SKM-1 (cell line): ENCODE measurements around the gene SLC8A1.

Experiments used
- DNase-seq: peaks from one replicate; lab custom pipeline; 2025; ENCODE audit not compliant: unreplicated experiment; lab: John Stamatoyannopoulos, UW

Gene SLC8A1

DNA sequence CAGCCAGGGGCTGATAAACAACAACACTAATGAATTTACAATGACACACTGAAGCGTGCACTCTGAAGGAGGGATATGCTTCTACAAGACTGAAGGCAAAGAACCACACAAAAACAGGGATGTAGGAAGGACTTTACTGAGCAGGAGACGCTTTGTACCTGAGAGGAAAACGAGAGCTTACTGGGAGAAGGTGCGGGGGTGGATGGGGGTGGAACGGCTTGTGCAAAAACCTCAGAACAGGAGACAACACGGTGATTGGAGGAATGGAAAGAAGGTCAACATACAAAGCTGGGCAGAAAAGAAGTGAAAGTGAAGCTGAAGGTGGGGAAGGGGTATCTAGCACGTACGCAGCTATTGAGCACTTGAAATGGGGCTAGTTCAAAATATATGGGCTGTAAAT, 93.1 kb downstream of the SLC8A1 start:
- DNase-seq, result no peak

DNA sequence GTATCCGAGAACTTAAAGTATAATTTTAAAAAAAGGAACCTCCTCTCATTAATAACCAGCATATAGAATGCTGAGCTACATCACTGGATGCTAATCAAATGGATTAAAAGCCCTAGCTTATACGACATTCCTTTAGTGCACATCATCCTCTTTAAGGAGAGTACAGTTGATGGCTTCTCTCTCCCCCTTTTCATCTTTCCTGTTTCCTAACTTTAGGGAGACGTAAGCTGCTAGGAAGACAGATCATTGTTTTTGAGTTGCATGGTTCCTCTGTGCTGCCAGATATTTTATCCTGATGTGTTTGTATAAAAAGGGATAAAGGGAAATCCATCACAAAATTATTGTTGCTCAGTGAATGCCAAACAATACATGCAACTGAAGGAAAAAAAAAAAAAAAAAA, 94.2 kb downstream of the SLC8A1 start:
- no peak for DNase-seq

DNA sequence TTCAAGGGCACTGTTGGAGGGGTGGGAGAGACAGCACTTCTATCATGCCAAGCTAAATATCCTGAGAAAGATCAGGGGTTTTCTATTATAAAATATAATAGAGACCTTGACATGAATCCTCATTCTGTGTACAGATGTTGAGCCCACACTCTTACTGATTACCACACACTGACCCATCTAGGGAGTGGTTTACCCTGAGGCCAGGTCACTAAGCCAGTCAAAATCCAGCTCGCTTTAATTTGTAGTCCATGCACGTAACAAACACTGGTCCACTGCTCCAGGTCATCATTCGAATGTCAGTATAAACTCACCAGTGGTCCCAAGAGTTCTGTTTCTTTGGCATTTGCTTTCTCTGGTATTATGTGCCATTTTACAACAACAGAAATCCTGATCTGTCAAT, 96.4 kb downstream of the SLC8A1 start:
- no peak for DNase-seq

DNA sequence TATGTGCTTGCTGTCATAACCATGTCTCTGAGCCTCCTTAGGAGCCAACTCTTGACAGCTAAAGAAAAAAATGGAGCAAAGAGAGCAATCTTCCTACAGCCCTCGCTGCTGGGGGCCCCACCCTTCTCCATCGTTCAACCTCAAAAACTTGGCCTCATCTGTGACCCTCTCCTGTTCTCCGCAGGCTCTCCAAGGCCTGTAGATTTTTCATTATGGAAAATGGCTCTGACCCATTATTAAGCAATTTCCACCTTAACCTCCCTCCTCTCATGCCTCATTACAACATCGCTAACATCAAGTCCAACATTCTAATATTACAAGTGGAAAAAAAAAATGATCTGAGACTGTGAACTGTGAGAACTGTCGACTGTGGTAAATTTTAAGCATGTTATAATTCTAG, 98.7 kb downstream of the SLC8A1 start:
- DNase-seq, result no peak

DNA sequence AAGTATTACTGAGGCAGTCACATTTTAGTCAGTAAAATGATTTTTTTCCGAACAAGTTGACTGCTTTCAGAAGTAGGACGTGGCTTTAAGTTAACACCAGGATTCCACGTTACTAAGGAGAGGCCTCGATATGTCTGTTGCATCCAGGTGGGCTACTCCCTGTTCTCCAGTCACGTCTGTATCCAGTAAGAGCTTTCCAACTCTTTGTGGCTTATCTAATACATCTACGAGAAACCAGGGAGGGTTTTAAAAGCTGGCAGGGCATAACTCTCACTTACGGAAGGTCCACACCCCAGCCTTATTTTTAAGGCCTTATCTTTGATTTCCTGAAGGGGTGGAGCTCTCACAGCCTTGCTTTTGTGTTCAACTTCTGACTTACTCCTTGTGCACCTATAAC, 99.2 kb downstream of the SLC8A1 start:
- DNase-seq, result no peak

DNA sequence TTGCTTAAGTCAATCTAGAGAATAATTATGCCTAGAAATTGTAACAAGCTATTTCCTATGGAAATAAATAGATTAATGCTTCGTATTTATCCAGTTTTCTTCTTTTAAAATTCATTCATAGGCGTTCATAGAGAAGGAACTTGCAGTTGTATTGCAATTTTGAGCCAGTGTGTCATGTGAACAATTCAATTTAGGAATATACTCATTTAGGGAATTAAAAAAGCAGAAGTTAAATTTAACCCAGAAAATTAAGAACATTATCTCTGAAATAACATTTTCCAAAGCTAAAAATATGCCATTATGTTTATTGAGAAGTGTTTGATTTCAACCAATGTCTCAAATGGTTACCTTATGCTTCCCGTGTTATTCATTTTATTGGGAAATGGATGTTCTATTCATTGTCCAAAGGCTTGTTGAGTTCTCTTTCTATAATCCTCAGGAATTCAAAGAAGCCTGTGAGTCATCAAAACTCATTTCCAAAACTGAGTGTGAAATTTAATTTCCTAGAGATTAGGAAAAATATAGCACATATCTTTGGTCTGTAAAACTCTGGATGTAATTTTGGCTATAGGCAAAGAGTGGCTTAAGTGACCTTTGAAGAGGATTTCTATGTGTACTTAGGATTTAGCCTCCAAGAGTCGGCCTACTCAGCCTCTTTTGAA, 99.7 kb downstream of the SLC8A1 start:
- DNase-seq, result no peak

DNA sequence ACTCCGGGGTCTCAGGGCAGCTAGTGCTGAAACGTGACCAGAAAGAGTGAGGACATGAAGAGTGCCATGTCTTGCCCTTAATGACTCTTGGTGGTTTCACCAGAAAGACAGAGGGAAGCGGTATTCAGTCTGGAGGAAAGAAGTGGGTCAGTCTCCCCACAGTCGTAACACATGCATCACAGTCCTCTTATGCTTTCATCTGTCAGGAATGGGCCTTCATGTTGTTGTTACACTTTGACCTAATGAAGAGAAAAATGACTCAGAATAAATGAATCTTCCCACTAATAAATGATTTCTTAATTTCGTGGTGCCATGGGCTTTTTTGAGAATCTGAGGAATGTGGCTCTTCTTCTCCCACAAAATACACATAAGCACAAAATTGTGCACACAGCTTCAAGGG, 103.2 kb downstream of the SLC8A1 start:
- no peak for DNase-seq

DNA sequence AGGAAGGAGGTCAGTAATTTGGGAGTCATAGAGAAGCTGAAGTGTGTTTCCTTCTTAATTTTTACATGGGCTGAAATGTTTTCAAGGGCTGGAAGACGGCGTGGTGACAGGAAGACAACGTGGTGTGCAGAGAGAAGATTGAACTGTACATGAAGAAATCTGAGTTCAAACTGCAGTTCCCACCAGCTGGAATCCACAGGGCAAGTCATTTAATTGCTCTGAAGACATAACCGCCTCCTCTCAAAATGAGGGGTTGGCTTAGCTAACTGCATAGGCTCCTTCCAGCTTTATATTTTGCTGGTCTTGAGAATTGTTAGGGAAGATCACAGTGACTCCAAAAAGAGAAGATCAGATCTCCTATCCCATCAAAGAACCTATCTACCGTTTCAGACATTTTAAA, 103.9 kb downstream of the SLC8A1 start:
- no peak for DNase-seq

DNA sequence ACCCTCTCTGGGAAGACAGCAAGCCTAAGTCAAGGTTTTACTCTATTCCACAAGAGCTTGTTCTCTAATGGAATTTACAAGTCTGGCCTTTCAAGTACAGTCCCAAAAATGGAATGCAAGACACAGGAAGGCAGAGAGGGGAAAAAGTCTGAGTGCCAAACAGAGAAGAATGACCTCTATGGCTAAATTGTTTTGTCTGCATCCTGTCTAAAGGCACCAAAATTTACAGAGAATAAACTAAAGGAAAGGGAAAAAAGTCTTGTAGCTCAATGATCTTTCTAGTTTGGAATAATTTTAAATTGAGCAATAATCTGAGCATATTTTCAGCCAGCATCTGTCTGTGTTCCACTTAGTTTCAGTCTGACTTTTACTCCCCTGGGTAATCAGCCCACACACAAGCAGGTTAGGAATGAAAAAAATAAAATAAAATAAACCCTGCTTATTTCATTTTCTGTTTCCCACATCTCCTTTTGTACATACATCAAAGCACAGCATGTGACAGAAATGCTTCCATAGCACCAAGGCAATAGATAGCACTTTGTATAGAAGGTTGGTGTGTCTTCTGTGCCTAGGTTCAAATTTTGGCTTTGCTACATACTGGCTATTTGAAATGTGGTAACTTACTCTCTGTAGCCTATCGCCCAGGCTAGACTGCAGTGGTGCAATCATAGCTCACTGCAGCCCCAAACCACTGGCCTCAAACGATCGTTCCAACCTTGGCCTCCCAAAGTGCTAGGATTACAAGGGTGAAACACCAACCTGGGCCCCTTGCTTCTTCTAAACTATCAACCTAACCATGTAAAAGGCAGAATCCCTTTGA, 105.1 kb downstream of the SLC8A1 start:
- no peak for DNase-seq

DNA sequence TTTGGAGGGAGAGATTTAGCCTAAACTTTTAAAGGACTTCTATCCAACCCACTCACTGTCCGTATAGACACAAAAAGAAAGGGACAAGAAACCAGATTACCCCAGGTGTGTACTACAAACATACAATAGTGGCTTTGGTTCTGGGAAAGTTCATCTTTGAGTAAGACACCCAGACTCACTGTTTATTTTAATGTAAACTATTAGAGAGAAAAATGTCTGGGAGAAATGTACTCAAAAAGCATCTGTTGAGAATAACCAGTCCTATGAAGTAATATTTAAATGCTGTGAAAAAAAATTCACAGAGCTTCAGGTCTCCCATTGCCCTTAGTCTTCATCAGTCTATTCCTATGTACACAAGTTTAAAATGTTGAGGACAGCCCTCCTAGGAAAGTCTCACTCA, 107.5 kb downstream of the SLC8A1 start:
- DNase-seq, result no peak

DNA sequence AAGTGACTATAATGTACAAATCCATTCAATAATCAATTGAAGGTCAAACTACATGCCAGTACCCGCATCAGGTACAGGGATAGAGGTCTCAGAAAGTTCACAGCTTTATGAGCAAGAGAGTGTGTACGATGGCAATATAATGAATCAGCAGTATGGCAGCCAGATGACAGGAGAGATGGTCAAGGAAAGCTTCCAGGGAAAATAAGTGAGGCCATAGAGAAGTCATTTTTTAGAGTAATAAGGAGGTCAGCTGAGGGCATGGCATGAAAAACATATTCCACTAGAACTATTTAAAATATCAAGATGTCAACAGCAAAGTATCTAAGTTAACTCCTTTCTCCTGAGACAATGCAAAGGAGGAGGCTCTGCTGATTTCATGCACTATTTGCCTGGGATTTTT, 108.0 kb downstream of the SLC8A1 start:
- DNase-seq, result no peak

DNA sequence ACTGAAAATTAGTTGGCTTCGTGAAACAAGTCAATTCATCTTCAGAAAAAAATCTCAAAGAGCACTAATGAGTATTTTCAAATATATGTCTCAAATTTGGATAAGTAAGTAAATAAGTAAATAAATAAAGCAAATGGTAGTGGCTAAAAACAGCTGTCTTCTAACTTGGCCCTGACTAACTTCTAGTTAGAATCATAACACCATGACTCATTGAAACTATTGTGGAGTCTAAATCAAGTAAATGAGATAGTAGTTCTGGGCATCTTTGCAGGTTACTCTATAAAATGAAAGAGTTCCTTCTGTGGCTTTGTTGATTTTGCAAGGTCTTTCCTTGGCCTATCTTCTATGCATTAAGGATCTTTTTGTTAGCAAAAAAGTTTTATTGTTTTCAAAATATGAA, 110.7 kb downstream of the SLC8A1 start:
- no peak for DNase-seq

DNA sequence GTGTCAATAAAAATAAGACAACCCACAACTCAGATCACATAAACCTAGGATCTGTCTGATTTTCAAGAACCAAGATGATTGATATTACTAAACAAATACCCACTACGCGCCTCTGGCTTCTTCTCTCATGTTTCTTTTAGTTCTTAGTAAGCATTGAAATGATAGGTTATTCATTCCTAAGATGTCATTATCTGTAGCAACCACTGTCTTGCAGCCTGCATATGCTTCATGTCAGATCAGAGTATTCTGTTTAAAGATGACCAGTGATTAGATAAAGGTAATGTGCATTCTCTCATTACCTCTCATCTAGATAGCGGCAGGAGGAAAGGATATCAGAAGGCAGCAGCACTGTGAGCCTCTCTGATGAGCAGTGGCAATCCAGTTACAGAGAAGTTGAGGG, 112.9 kb downstream of the SLC8A1 start:
- no peak for DNase-seq

DNA sequence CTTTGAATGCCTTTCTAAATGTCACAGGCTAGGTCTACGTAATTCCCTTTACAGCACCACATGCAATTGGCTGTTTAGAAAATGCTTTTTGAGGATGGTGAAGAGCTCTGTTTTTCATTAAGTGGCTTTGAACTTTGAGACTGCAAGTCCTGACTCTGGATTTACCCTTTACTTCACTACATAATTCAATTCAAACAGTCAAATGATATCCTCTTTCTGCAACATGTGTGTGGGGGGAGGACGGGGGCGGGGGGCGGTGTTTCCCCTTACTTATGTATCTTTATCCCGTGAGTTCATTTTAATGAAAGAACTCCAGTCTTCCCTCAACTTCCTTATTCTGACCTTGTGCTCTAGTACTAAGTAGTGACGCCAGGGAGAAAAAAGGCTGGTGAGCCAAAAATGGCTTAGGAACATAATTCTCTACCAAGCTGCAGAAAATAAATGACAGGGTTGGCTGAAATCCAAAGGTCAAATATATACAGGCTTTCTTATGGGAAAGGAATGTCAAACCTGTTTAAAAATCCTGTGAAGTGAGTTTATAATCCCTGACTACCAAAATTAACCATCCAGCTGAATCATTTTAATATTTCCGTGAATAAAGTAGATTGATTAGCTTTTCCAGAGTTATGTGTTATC, 119.6 kb downstream of the SLC8A1 start:
- DNase-seq, result no peak

DNA sequence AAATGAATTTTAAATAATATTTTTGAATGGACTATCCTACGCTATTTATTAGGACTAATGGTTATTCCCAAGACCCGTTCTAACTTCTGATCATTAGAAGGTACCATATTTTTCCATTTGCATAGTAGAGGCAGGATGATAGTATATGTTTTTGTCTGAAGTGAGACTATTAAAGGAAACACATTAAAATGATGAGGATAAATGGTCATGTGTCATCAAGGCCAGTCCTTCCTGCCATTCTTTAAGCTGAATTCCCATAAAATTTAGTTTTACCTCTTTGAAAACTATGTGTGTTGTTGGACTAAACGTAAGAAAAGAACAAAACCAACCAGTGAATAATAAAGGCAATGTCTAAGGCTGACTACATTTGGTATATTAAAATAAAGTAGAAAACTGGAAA, 121.8 kb downstream of the SLC8A1 start:
- DNase-seq, result no peak

DNA sequence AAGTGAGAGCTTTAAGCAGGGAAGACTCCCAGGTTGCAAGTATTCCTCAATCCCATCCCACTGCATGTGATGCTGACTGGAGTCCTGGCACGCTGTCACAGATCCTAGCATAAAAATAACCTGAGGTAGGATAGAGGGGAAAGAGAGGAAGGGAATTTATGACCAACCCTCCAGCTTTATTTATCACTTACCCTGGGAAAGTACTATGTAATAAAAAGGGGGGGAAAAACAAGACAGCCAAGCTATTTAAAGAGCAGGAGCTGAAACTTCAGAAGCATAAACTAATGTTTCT, 122.2 kb downstream of the SLC8A1 start:
- DNase-seq, result no peak

DNA sequence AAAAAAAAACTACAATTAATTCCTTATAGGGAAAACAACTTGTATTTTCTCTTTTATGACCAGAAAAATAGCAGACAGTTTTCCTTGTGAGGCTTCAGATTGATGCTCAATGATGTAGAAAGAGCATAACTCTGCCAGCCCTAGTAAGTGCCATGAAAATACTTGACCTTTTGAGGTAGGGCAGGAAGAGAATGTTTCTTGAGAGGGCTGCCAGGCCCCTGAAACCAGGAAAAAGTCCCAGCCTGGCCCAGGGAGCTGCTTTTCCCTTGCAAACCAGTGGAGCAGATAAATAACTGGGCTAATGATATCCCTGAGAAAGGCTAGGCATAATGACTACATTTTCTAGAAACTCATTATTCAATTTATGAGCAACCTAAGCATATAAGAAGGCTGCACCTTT, 126.8 kb downstream of the SLC8A1 start:
- DNase-seq, result no peak

DNA sequence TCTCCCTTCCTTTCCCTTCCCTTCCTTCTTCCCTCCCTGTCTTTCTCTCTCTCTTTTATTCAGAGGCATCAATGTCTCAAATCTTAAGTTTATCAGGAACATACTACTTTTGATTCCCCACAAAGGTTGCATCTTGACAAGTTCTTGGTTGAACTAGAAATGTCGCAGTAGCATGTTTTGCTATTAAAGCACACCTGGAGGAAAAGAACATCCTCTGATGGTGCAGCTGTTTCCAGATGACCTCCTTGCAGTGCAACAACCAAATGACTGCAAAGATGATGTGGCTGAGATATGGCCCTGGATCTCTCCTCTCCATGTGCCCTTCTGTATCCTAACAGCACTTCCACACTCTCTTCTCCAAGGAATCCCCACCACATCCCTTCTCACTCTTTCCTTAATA, 127.2 kb downstream of the SLC8A1 start:
- DNase-seq, result no peak

DNA sequence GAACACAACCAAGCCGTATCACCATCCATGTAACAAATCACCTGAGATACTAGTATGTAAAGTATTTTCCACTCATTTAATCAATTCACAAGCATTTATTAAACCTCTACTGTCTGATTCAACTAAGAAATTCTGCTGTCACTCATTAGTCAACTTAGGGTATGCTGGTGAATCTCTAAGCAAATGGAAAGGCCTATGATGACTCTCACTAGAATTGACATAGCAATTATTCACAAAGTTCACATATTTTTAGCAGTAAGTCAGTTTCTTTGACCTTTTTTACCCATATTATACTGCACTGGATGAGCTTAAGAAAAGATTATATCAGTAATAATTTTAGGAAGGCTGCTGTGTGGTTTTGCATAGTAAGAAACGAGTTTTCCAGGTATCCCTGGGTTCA, 130.1 kb downstream of the SLC8A1 start:
- DNase-seq, result no peak

DNA sequence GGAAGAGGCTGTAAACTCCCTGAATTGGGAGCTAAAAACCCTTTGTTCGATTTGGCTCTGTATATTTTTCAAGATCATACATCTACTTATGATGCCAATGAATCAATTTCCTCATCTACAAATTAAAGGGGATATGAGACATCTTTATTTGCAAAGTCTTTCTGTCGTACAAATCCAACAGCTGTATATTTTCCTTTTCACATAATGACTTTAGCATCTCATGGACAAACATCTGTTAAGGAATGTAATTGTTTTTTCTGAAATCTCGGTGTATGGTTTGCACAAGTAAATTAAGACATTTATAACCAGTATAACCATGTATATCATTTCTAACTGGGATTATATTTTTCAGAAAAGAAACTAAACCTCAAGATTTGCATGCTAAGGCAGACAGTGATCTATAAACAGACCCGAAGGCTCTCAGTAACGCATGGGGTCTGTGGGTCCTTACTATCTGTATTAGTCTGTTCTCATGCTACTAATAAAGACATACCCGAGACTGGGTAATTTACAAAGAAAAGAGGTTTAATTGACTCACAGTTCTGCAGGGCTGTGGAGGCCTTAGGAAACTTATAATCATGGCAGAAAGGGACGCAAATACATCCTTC, 130.8 kb downstream of the SLC8A1 start:
- no peak for DNase-seq

DNA sequence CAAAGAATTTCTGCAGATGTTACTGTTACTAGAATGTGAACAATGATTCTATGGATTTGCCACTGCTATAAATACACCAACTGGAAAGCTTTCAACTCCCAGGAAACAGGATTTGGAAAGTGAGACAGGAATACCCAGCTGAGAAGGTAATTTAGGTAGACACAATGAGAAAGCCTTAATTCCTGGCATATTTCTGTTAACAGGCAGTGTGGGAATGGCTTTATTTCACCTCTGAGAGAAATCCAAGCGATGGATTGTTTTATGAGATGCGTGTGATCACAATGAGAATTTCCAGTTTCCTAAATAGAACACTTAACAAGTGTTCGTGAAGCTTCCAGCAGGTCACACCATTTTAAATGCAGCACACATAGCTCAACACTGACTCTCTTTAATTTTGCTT, 133.0 kb downstream of the SLC8A1 start:
- no peak for DNase-seq

DNA sequence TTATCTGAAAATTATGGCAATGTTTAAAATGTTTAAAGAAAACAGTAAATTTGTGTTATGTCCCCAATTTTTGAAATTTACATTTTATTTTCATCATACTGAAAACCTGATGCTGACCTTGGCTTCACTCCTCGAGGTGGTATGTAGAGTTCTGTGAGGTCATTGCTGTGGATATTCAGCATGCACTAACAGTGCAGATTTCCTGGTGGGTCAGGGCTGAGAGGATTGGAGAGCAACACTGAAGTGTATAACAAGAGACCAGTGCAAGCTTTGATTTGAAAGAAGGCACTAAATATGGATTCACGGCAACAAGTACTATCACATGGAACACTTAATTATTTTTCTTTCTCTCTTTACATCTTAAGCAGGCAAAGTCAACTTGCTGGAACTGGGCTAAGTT, 134.1 kb downstream of the SLC8A1 start:
- no peak for DNase-seq
